HepG2 (cell line): ENCODE data around the gene BZW1. TPM values are rescaled to one million over a fixed set of nuclear protein-coding genes. Genes with fewer than 3 reads are reported as not detected.
A peak's percentile ranks its signal among the peaks of the same experiment; 100 is the strongest.

Experiments
- CAMTA2 ChIP-seq: sonication (generic); formaldehyde crosslinking; IDR thresholded peaks from 2 replicates; pipeline ENCODE4 v1.4.0; 2020; ENCODE audit warnings: mild to moderate bottlenecking, missing genetic modification reagents, borderline replicate concordance
- E2F5 ChIP-seq: sonication (generic); formaldehyde crosslinking; conservative IDR thresholded peaks from 2 replicates; pipeline ENCODE4 v1.4.0; 2020; ENCODE audit warnings: missing genetic modification reagents
- GTF3A ChIP-seq: sonication (generic); formaldehyde crosslinking; conservative IDR thresholded peaks from 2 replicates; pipeline ENCODE4 v1.4.0; 2020; ENCODE audit warnings: mild to moderate bottlenecking, missing genetic modification reagents
- HOXD1 ChIP-seq: sonication (generic); formaldehyde crosslinking; IDR thresholded peaks from 2 replicates; pipeline ENCODE4 v1.5.0; 2020; ENCODE audit warnings: missing genetic modification reagents
- NFIB ChIP-seq: sonication (generic); formaldehyde crosslinking; IDR thresholded peaks from 2 replicates; pipeline ENCODE4 v1.9.0; 2021; ENCODE audit warnings: missing genetic modification reagents, mild to moderate bottlenecking, borderline replicate concordance
- RFX3 ChIP-seq: IDR thresholded peaks from 2 replicates; pipeline ENCODE4 v1.6.1; 2016; ENCODE audit warnings: missing biosample characterization, missing genetic modification reagents
- RXRA ChIP-seq: sonication (generic); formaldehyde crosslinking; IDR thresholded peaks from 2 replicates; pipeline ENCODE4 v1.5.1; 2020; ENCODE audit warnings: missing genetic modification reagents
- SALL2 ChIP-seq: sonication (generic); formaldehyde crosslinking; IDR thresholded peaks from 2 replicates; pipeline ENCODE4 v1.8.1; 2023; ENCODE audit warnings: mild to moderate bottlenecking, missing genetic modification reagents, inconsistent platforms
- TMF1 ChIP-seq: sonication (generic); formaldehyde crosslinking; IDR thresholded peaks from 2 replicates; pipeline ENCODE4 v1.8.1; 2022; ENCODE audit warnings: low read depth, missing genetic modification reagents
- ZBTB10 ChIP-seq: sonication (generic); formaldehyde crosslinking; IDR thresholded peaks from 2 replicates; pipeline ENCODE4 v1.4.0; 2020; ENCODE audit warnings: missing genetic modification reagents, borderline replicate concordance
- ZFP37 ChIP-seq: sonication (generic); formaldehyde crosslinking; IDR thresholded peaks from 2 replicates; pipeline ENCODE4 v1.4.0; 2020; ENCODE audit warnings: missing genetic modification reagents, borderline replicate concordance
- ZNF101 ChIP-seq: sonication (generic); formaldehyde crosslinking; IDR thresholded peaks from 2 replicates; pipeline ENCODE4 v1.4.0; 2020; ENCODE audit warnings: mild to moderate bottlenecking, low read depth, missing genetic modification reagents, borderline replicate concordance
- ZNF121 ChIP-seq: sonication (generic); formaldehyde crosslinking; IDR thresholded peaks from 2 replicates; pipeline ENCODE4 v1.5.0; 2020; ENCODE audit warnings: mild to moderate bottlenecking, missing genetic modification reagents
- ZNF18 ChIP-seq: sonication (generic); formaldehyde crosslinking; IDR thresholded peaks from 2 replicates; pipeline ENCODE4 v1.8.0; 2022; ENCODE audit warnings: mild to moderate bottlenecking, missing genetic modification reagents; ENCODE audit not compliant: insufficient replicate concordance
- ZNF44 ChIP-seq: sonication (generic); formaldehyde crosslinking; IDR thresholded peaks from 2 replicates; pipeline ENCODE4 v1.5.1; 2020; ENCODE audit warnings: mild to moderate bottlenecking, missing genetic modification reagents
- ZNF451 ChIP-seq: sonication (generic); formaldehyde crosslinking; IDR thresholded peaks from 2 replicates; pipeline ENCODE4 v1.5.0; 2020; ENCODE audit warnings: mild to moderate bottlenecking, missing genetic modification reagents
- ZNF547 ChIP-seq: sonication (generic); formaldehyde crosslinking; IDR thresholded peaks from 2 replicates; pipeline ENCODE4 v1.5.1; 2020; ENCODE audit warnings: mild to moderate bottlenecking, missing genetic modification reagents
- ZNF709 ChIP-seq: sonication (generic); formaldehyde crosslinking; IDR thresholded peaks from 2 replicates; pipeline ENCODE4 v1.5.0; 2020; ENCODE audit warnings: mild to moderate bottlenecking, missing genetic modification reagents
- polyA plus RNA-seq, 8 experiments: library from polyadenylated mRNA; depleted of rRNA in 3 of 8; stranded (reverse) in 7 of 8; unstranded in 1 of 8; fragments of >200 nt; fragmentation: Illumina TruSeq in 4 of 8; extraction: Trizol in 4 of 8; gene quantifications; 2 replicates each; pipeline versions ENCODE4 v1.2.1 to v1.2.3, GENCODE V29; 2011 to 2016; ENCODE audit warnings: low read depth in 4 of 8, missing spikeins in 1 of 8, mixed read lengths in 1 of 8; ENCODE audit not compliant: insufficient read depth in 1 of 8
- total RNA-seq, 5 experiments: library from RNA; depleted of rRNA; stranded (reverse); fragments of >200 nt; fragmentation: Illumina TruSeq; extraction: Trizol; gene quantifications; 2 replicates each; pipeline ENCODE4 v1.2.3, GENCODE V29; 2016; ENCODE audit warnings: low read depth in 1 of 5
- TF ChIP-seq, protein P1 (sequence below): sonication (generic); formaldehyde crosslinking; IDR thresholded peaks from 2 replicates; pipeline ENCODE4 v1.5.0; 2020; ENCODE audit warnings: missing genetic modification reagents
- TF ChIP-seq, protein P2 (sequence below): sonication (generic); formaldehyde crosslinking; IDR thresholded peaks from 2 replicates; pipeline ENCODE4 v1.8.0; 2022; ENCODE audit warnings: mild to moderate bottlenecking, missing genetic modification reagents, moderate library complexity

BZW1 gene
- total and polyA plus RNA-seq, 2 of the 13 experiments (the other 11 are each of a cell fraction or from before 2014, with no cell fraction given), result 106 to 384 TPM

- TF ChIP-seq, protein P1, sequence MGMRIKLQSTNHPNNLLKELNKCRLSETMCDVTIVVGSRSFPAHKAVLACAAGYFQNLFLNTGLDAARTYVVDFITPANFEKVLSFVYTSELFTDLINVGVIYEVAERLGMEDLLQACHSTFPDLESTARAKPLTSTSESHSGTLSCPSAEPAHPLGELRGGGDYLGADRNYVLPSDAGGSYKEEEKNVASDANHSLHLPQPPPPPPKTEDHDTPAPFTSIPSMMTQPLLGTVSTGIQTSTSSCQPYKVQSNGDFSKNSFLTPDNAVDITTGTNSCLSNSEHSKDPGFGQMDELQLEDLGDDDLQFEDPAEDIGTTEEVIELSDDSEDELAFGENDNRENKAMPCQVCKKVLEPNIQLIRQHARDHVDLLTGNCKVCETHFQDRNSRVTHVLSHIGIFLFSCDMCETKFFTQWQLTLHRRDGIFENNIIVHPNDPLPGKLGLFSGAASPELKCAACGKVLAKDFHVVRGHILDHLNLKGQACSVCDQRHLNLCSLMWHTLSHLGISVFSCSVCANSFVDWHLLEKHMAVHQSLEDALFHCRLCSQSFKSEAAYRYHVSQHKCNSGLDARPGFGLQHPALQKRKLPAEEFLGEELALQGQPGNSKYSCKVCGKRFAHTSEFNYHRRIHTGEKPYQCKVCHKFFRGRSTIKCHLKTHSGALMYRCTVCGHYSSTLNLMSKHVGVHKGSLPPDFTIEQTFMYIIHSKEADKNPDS (CRISPR knock-in tag), result 0 out of 2 replicates have a peak, but pooled peaks have one; percentile 33
- TF ChIP-seq GTF3A (CRISPR knock-in tag) (peak; percentile 26; the same call in 1 of the 2 replicates), ZBTB10 (CRISPR knock-in tag) (0 out of 2 replicates have a peak, but pooled peaks have one; percentile 32), HOXD1 (CRISPR knock-in tag) (0 out of 2 replicates have a peak, but pooled peaks have one; percentile 25), NFIB (no peak), ZNF44 (CRISPR knock-in tag) (0 out of 2 replicates have a peak, but pooled peaks have one; percentile 47), E2F5 (CRISPR knock-in tag) (peak; percentile 90), ZNF709 (CRISPR knock-in tag) (0 out of 2 replicates have a peak, but pooled peaks have one; percentile 11), ZNF121 (CRISPR knock-in tag) (peak; percentile 47; the same call in 1 of the 2 replicates), ZNF101 (CRISPR knock-in tag) (0 out of 2 replicates have a peak, but pooled peaks have one; percentile 38), CAMTA2 (peak; percentile 87), RXRA (CRISPR knock-in tag) (no peak), RFX3 (no peak), ZNF18 (CRISPR knock-in tag) (no peak), TMF1 (CRISPR knock-in tag) (no peak), ZFP37 (CRISPR knock-in tag) (peak; percentile 77; the same call in 1 of the 2 replicates), ZNF547 (CRISPR knock-in tag) (peak; percentile 77), SALL2 (CRISPR knock-in tag) (peak; percentile 57; the same call in 1 of the 2 replicates), ZNF451 (0 out of 2 replicates have a peak, but pooled peaks have one; percentile 9)
- TF ChIP-seq, protein P2, sequence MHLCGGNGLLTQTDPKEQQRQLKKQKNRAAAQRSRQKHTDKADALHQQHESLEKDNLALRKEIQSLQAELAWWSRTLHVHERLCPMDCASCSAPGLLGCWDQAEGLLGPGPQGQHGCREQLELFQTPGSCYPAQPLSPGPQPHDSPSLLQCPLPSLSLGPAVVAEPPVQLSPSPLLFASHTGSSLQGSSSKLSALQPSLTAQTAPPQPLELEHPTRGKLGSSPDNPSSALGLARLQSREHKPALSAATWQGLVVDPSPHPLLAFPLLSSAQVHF, result peak; percentile 31; the same call in 1 of the 2 replicates
Measured at GRCh38 chr2:200812122-200813022, 662 bp downstream of the BZW1 start (continued).
